ENCODE measurements around the gene ZC3HAV1.
"Not testable (repeated sequence)": the region's sequence is repeated elsewhere in the genome, so short reads cannot be mapped to it uniquely, and the experiment has no call there.

DNA sequence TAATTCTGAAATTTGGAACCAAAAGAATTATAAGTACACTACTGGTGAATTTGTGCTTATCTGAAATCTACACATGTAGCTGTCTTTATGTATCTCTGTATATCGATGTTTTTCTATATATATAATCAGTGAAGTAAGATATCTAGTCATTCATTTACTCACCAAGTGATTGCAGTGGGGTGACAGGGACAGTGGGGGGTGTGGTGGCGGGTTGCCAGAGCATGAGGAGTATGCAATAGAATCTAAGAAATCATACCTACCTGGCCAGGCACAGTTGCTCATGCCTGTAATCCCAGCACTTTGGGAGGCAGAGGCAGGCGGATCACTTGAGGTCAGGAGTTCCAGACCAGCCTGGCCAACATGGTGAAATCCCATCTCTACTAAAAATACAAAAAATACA, 15.5 kb upstream of the ZC3HAV1 start:
- TF ChIP-seq GABPA (IDR thresholded peaks at IDR 0.05; ENCODE audit: low read depth); TEAD4 (IDR thresholded peaks at IDR 0.05; ENCODE audit: borderline replicate concordance, insufficient read depth); RAD21 (IDR thresholded peaks at IDR 0.05; ENCODE audit: low read length); EZH2phosphoT487 (IDR thresholded peaks at IDR 0.05; ENCODE audit: borderline replicate concordance, low read depth); YY1 (IDR thresholded peaks at IDR 0.05; ENCODE audit: low read depth); JUND (IDR thresholded peaks at IDR 0.05); RCOR1 (IDR thresholded peaks at IDR 0.05; ENCODE audit: low read length); EP300 (IDR thresholded peaks at IDR 0.05; ENCODE audit: borderline replicate concordance in 1 of 2, low read depth in 1 of 2, low read length in 1 of 2); FOXJ3 (CRISPR knock-in tag; IDR thresholded peaks at IDR 0.05): not testable (repeated sequence)
- TF ChIP-seq, protein P1, sequence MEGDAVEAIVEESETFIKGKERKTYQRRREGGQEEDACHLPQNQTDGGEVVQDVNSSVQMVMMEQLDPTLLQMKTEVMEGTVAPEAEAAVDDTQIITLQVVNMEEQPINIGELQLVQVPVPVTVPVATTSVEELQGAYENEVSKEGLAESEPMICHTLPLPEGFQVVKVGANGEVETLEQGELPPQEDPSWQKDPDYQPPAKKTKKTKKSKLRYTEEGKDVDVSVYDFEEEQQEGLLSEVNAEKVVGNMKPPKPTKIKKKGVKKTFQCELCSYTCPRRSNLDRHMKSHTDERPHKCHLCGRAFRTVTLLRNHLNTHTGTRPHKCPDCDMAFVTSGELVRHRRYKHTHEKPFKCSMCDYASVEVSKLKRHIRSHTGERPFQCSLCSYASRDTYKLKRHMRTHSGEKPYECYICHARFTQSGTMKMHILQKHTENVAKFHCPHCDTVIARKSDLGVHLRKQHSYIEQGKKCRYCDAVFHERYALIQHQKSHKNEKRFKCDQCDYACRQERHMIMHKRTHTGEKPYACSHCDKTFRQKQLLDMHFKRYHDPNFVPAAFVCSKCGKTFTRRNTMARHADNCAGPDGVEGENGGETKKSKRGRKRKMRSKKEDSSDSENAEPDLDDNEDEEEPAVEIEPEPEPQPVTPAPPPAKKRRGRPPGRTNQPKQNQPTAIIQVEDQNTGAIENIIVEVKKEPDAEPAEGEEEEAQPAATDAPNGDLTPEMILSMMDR (IDR thresholded peaks at IDR 0.05), result not testable (repeated sequence)
- TF ChIP-seq, protein P2, sequence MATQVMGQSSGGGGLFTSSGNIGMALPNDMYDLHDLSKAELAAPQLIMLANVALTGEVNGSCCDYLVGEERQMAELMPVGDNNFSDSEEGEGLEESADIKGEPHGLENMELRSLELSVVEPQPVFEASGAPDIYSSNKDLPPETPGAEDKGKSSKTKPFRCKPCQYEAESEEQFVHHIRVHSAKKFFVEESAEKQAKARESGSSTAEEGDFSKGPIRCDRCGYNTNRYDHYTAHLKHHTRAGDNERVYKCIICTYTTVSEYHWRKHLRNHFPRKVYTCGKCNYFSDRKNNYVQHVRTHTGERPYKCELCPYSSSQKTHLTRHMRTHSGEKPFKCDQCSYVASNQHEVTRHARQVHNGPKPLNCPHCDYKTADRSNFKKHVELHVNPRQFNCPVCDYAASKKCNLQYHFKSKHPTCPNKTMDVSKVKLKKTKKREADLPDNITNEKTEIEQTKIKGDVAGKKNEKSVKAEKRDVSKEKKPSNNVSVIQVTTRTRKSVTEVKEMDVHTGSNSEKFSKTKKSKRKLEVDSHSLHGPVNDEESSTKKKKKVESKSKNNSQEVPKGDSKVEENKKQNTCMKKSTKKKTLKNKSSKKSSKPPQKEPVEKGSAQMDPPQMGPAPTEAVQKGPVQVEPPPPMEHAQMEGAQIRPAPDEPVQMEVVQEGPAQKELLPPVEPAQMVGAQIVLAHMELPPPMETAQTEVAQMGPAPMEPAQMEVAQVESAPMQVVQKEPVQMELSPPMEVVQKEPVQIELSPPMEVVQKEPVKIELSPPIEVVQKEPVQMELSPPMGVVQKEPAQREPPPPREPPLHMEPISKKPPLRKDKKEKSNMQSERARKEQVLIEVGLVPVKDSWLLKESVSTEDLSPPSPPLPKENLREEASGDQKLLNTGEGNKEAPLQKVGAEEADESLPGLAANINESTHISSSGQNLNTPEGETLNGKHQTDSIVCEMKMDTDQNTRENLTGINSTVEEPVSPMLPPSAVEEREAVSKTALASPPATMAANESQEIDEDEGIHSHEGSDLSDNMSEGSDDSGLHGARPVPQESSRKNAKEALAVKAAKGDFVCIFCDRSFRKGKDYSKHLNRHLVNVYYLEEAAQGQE (IDR thresholded peaks at IDR 0.05; ENCODE audit: low read depth, low read length), result not testable (repeated sequence)
- TF ChIP-seq, protein P3, sequence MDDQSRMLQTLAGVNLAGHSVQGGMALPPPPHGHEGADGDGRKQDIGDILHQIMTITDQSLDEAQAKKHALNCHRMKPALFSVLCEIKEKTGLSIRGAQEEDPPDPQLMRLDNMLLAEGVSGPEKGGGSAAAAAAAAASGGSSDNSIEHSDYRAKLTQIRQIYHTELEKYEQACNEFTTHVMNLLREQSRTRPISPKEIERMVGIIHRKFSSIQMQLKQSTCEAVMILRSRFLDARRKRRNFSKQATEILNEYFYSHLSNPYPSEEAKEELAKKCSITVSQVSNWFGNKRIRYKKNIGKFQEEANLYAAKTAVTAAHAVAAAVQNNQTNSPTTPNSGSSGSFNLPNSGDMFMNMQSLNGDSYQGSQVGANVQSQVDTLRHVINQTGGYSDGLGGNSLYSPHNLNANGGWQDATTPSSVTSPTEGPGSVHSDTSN (IDR thresholded peaks at IDR 0.05), result not testable (repeated sequence)
- TF ChIP-seq, protein P4, sequence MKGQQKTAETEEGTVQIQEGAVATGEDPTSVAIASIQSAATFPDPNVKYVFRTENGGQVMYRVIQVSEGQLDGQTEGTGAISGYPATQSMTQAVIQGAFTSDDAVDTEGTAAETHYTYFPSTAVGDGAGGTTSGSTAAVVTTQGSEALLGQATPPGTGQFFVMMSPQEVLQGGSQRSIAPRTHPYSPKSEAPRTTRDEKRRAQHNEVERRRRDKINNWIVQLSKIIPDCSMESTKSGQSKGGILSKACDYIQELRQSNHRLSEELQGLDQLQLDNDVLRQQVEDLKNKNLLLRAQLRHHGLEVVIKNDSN (IDR thresholded peaks at IDR 0.05; ENCODE audit: borderline replicate concordance, low read depth), result not testable (repeated sequence)
- TF ChIP-seq, protein P5, sequence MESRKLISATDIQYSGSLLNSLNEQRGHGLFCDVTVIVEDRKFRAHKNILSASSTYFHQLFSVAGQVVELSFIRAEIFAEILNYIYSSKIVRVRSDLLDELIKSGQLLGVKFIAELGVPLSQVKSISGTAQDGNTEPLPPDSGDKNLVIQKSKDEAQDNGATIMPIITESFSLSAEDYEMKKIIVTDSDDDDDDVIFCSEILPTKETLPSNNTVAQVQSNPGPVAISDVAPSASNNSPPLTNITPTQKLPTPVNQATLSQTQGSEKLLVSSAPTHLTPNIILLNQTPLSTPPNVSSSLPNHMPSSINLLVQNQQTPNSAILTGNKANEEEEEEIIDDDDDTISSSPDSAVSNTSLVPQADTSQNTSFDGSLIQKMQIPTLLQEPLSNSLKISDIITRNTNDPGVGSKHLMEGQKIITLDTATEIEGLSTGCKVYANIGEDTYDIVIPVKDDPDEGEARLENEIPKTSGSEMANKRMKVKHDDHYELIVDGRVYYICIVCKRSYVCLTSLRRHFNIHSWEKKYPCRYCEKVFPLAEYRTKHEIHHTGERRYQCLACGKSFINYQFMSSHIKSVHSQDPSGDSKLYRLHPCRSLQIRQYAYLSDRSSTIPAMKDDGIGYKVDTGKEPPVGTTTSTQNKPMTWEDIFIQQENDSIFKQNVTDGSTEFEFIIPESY (IDR thresholded peaks at IDR 0.05; ENCODE audit: borderline replicate concordance, low read depth), result not testable (repeated sequence)

Data from SK-N-SH (cell line).